ENCODE data around the gene RNF217.
"Not testable (repeated sequence)": the region's sequence is repeated elsewhere in the genome, so short reads cannot be mapped to it uniquely, and the experiment has no call there.

The RNF217 gene

DNA sequence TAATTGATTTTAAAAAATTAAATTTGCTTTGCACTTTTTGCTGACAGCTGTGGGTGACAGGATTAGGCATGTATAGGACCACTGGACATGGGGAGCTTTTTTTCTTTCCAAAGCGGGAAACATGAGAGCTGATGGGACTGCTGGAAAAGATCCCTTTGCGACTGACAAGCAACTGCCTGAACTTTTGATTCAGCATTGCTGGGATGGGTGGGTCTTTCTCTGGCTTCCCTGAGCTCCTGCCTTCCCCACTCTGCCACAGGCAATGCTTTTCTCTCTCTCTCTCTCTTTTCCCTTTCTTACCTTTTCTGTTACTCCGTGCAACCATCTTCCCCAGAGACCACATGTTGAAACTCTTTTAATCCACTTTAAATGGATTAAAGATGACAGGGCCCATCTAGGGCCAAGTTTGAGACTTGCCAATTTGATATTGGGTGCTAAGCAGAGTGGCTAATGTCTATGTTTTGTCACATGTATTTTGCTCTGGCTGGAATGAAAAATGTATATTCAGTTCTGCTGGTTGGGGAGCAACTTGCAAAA lies 157.9 kb downstream of the RNF217 start:
- Histone ChIP-seq H3K4me3 (ENCODE audit: low read depth, low read length) (no peak overlapping the region), H2AFZ (no peak overlapping the region), H3K36me3 (ENCODE audit: control insufficient read depth, insufficient read depth, low read length) (no peaks in the 10 kb centered on the region), H3K27me3 (ENCODE audit: control insufficient read depth, insufficient read depth, low read length) (no peaks in the 10 kb centered on the region), H3K4me2 (ENCODE audit: low read length) (no peak overlapping the region), H3K4me1 (no peaks in the 10 kb centered on the region), H3K27ac (no peak overlapping the region), H3K9ac (no peak overlapping the region), H3K79me2 (no peaks in the 10 kb centered on the region), H3K9me3 (ENCODE audit: control insufficient read depth, low read length) (no peaks in the 10 kb centered on the region)
- TF ChIP-seq, protein P1, sequence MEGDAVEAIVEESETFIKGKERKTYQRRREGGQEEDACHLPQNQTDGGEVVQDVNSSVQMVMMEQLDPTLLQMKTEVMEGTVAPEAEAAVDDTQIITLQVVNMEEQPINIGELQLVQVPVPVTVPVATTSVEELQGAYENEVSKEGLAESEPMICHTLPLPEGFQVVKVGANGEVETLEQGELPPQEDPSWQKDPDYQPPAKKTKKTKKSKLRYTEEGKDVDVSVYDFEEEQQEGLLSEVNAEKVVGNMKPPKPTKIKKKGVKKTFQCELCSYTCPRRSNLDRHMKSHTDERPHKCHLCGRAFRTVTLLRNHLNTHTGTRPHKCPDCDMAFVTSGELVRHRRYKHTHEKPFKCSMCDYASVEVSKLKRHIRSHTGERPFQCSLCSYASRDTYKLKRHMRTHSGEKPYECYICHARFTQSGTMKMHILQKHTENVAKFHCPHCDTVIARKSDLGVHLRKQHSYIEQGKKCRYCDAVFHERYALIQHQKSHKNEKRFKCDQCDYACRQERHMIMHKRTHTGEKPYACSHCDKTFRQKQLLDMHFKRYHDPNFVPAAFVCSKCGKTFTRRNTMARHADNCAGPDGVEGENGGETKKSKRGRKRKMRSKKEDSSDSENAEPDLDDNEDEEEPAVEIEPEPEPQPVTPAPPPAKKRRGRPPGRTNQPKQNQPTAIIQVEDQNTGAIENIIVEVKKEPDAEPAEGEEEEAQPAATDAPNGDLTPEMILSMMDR (IDR thresholded peaks at IDR 0.05): no peak

DNA sequence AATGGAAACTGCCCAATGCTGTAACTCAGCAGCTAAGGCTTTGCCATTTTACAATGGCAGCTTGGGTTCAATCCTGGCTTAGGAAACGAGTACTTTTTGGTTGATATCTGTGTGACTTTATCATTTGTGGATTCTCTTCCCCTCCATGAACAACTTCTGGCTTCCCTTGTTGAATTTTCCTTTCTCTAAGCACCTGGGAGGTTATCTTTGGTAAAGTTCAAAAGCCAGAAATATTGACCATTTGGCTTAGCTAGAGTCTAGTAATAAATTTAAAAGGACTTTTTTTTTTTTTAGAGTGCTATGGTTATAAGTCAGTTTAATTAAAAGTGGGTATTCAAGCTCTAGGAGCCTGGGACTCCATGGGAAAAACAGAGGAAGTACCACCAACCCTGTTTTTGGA lies 159.7 kb downstream of the RNF217 start:
- no peaks in the 10 kb centered on the region for H3K36me3 ChIP-seq (ENCODE audit: control insufficient read depth, insufficient read depth, low read length)
- H3K27ac ChIP-seq: no peak overlapping the region
- no peaks in the 10 kb centered on the region for H3K4me1 ChIP-seq
- no peak overlapping the region for H3K4me3 ChIP-seq (ENCODE audit: low read depth, low read length)
- H3K79me2 ChIP-seq: no peaks in the 10 kb centered on the region
- H3K27me3 ChIP-seq (ENCODE audit: control insufficient read depth, insufficient read depth, low read length): no peaks in the 10 kb centered on the region
- TF ChIP-seq, protein P1 (IDR thresholded peaks at IDR 0.05): no peak
- no peak overlapping the region for H2AFZ ChIP-seq
- H3K4me2 ChIP-seq (ENCODE audit: low read length): no peak overlapping the region
- no peak overlapping the region for H3K9ac ChIP-seq
- no peaks in the 10 kb centered on the region for H3K9me3 ChIP-seq (ENCODE audit: control insufficient read depth, low read length)

DNA sequence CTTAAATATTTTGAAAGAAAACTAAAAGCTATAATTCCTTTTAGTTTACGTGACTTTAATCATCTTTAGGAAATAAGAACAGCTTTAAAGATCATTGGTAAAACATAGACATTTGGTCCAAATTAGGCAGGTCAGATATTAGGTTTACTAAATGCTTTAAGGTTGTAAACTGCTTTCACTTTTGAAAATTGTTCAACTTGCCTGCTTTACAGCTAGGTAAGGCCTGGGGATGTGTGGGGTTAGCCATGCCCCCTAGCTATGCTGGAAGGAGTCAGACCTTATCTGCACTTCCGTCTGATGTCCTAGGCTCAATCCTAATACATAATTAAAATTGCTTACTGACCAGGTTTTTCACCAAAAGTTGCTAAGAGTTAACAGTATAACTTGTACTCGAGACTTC lies 160.8 kb downstream of the RNF217 start:
- H3K27me3 ChIP-seq (ENCODE audit: control insufficient read depth, insufficient read depth, low read length): no peaks in the 10 kb centered on the region
- no peaks in the 10 kb centered on the region for H3K9me3 ChIP-seq (ENCODE audit: control insufficient read depth, low read length)
- H3K9ac ChIP-seq: no peak overlapping the region
- TF ChIP-seq, protein P1 (IDR thresholded peaks at IDR 0.05): no peak
- H3K4me3 ChIP-seq (ENCODE audit: low read depth, low read length): no peak overlapping the region
- H2AFZ ChIP-seq: no peak overlapping the region
- no peak overlapping the region for H3K4me2 ChIP-seq (ENCODE audit: low read length)
- no peaks in the 10 kb centered on the region for H3K79me2 ChIP-seq
- no peaks in the 10 kb centered on the region for H3K4me1 ChIP-seq
- no peak overlapping the region for H3K27ac ChIP-seq
- no peaks in the 10 kb centered on the region for H3K36me3 ChIP-seq (ENCODE audit: control insufficient read depth, insufficient read depth, low read length)

DNA sequence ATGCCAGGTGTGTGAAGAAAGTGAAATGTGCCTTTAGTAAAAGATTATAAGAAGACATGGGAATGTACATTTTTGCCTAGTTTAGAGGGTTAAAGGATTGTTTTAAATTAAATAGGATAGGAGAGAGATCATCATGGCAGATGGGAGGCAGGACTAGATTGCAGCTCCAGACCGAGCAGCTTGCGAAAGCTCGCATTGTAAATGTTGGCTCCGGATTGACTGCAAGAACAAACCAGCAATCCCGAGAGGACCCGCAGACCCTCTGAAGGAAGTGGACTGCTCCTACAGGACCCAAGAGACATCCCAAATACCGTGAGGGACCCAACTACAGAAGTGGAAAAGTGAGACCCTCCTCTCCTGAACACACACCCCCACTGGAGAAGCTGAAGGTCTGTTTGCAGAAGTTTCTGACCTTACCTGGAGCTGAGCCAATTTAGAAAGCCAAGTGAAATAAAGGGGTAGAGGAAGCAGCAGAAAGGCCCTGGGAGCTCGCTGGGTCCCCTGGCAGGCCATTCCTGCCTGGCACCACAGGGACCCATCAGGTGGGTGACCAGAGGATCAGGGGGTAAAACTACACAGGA lies 161.3 kb downstream of the RNF217 start:
- TF ChIP-seq, protein P1 (IDR thresholded peaks at IDR 0.05): no peak
- Histone ChIP-seq H3K9me3 (ENCODE audit: control insufficient read depth, low read length) (no peaks in the 10 kb centered on the region), H3K36me3 (ENCODE audit: control insufficient read depth, insufficient read depth, low read length) (no peaks in the 10 kb centered on the region), H3K4me2 (ENCODE audit: low read length) (no peak overlapping the region), H3K27ac (no peak overlapping the region), H2AFZ (no peak overlapping the region), H3K4me3 (ENCODE audit: low read depth, low read length) (no peak overlapping the region), H3K4me1 (no peaks in the 10 kb centered on the region), H3K27me3 (ENCODE audit: control insufficient read depth, insufficient read depth, low read length) (no peaks in the 10 kb centered on the region), H3K79me2 (no peaks in the 10 kb centered on the region), H3K9ac (no peak overlapping the region)

DNA sequence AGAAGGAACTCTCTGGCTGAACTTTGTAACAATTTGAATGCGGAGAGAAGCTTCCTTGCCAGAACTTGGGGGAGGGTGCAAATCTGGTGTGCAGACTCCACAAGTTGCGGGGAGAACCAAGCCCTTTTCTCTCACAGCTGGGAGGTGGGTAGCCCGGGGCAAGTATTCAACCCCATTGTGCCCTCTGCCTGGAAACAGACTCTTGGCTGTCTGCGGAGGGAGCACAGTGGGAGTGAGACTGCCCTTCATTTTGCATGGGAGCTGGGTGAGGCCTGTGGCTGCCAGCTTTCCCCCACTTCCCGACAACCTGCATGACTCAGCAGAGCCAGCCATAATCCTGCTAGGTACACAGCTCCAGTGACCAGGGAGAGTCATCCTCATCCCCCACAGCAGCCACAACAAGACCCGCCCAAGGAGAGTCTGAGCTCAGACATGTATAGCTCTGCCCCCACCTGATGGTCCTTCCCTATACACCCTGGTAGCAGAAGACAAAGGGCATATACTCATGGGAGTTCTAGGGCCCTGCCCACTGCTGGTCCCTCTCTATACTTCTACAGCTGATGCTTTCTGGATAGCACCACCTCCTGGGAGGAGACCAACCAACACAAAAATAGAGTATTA lies 161.9 kb downstream of the RNF217 start:
- Histone ChIP-seq H2AFZ (no peak overlapping the region), H3K4me2 (ENCODE audit: low read length) (no peak overlapping the region), H3K79me2 (no peaks in the 10 kb centered on the region), H3K9ac (no peak overlapping the region), H3K4me1 (no peaks in the 10 kb centered on the region), H3K4me3 (ENCODE audit: low read depth, low read length) (no peak overlapping the region), H3K27ac (no peak overlapping the region), H3K27me3 (ENCODE audit: control insufficient read depth, insufficient read depth, low read length) (no peaks in the 10 kb centered on the region), H3K9me3 (ENCODE audit: control insufficient read depth, low read length) (no peaks in the 10 kb centered on the region), H3K36me3 (ENCODE audit: control insufficient read depth, insufficient read depth, low read length) (no peaks in the 10 kb centered on the region)
- TF ChIP-seq, protein P1 (IDR thresholded peaks at IDR 0.05): no peak

DNA sequence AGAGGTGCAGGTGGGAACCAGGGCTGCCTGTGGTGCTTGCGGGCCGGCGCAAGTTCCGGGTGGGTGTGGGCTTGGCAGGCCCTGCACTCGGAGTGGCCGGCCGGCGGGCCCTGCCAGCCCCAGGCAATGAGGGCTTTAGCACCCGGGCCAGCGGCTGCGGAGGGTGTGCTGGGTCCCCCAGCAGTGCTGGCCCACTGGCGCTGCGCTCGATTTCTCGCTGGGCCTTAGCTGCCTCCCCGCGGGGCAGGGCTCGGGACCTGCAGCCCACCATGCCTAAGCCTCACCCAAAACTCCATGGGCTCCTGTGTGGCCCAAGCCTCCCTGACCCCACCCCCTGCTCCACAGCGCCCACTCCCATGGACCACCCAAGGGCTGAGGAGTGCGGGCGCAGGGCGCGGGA lies 163.6 kb downstream of the RNF217 start:
- H2AFZ ChIP-seq; H3K36me3 ChIP-seq (ENCODE audit: control insufficient read depth, insufficient read depth, low read length); H3K79me2 ChIP-seq; H3K27me3 ChIP-seq (ENCODE audit: control insufficient read depth, insufficient read depth, low read length); H3K27ac ChIP-seq; H3K4me1 ChIP-seq; H3K4me3 ChIP-seq (ENCODE audit: low read depth, low read length); H3K9me3 ChIP-seq (ENCODE audit: control insufficient read depth, low read length); H3K9ac ChIP-seq; H3K4me2 ChIP-seq (ENCODE audit: low read length): not testable (repeated sequence)
